Lower leg skin (tissue), 3 donors: ENCODE results near the gene DCTN5.

Experiments
- CTCF ChIP-seq, 3 donors: fragments of 450-650 bp; IDR thresholded peaks; one replicate each; pipeline ENCODE4 v1.5.1; 2016; ENCODE audit warnings: antibody characterized with exemption in 3 of 3, mild to moderate bottlenecking in 3 of 3, moderate library complexity in 2 of 3
- POLR2A ChIP-seq, 2 donors: fragments of 450-650 bp; IDR thresholded peaks; one replicate each; pipeline ENCODE4 v1.6.1; 2016 to 2017; ENCODE audit warnings: antibody characterized with exemption in 2 of 2, mild to moderate bottlenecking in 1 of 2, moderate library complexity in 1 of 2

- TF ChIP-seq CTCF (IDR thresholded peaks at IDR 0.05) (no peak), POLR2A (IDR thresholded peaks at IDR 0.05) (no peak)
Measured at GRCh38 chr16:23670137-23670776, 29.0 kb downstream of the DCTN5 start.
